HCT116 (cell line): ENCODE data around the gene CHAD. TPM values are rescaled to one million over a fixed set of nuclear protein-coding genes. Genes with fewer than 3 reads are reported as not detected.

Experiments used
- ATAC-seq: fragments of 200-7000 bp; cut with Tn5 transposase; 2 replicates; pipeline ENCODE4 v1.9.1; 2020; ENCODE audit warnings: mild to moderate bottlenecking, moderate library complexity
- BruUV-seq: library from RNA; stranded (reverse); fragments of 400-500 nt; replicated peaks from 2 replicates; lab custom pipeline; 2021; lab: Mats Ljungman, UMichigan
- CTCF ChIA-PET: fragments of 300-600 bp; sonication (Branson Sonifier 250); formaldehyde crosslinking; loops from one replicate; lab custom pipeline; 2021; ENCODE audit warnings: antibody characterized with exemption; lab: Charles Lee
- POLR2A ChIA-PET: fragments of 300-600, 350-600 bp; sonication (Branson Sonifier 250); formaldehyde crosslinking; loops from one replicate; lab custom pipeline; 2021; ENCODE audit warnings: antibody characterized with exemption; lab: Charles Lee
- RAD21 ChIA-PET, 2 experiments: fragments of 300-600 bp; sonication (Branson Sonifier 250); formaldehyde crosslinking; loops; one replicate each; lab custom pipeline; 2023; ENCODE audit warnings: low total read pairs in 2 of 2; ENCODE audit not compliant: uncharacterized antibody in 2 of 2, unreplicated experiment in 2 of 2, low non-redundant PET in 1 of 2; lab: Charles Lee
- DNase-seq: peaks from one replicate; pipeline ENCODE4 v3.0.0-alpha.2; 2010; ENCODE audit warnings: low read depth, low spot score
- H2AFZ ChIP-seq: fragments of 200-600 bp; shearing (Covaris generic), sonication (generic); 2 replicates; pipeline ENCODE4 v1.6.1; 2017; ENCODE audit warnings: low read depth, mixed run types, mixed read lengths, antibody characterized with exemption, low read length; ENCODE audit not compliant: poor library complexity, severe bottlenecking
- H3K27ac ChIP-seq: 2 replicates; pipeline ENCODE4 v1.5.1; 2012; ENCODE audit warnings: low read depth, low read length
- H3K27me3 ChIP-seq: fragments of 200-600 bp; sonication (generic); 2 replicates; pipeline ENCODE4 v1.6.1; 2016; ENCODE audit warnings: mixed run types, low read length, mixed read lengths; ENCODE audit not compliant: insufficient read depth
- H3K36me3 ChIP-seq, 2 experiments: fragments of 200-500 bp in 1 of 2; fragments of 200-600 bp in 1 of 2; sonication (Bioruptor generic) in 1 of 2; sonication (generic) in 1 of 2; 2 replicates each; pipeline versions ENCODE4 v1.5.1 to v1.6.1; 2014 to 2016; ENCODE audit warnings: low read length in 2 of 2, inconsistent platforms in 1 of 2, mixed read lengths in 1 of 2, mixed run types in 1 of 2; ENCODE audit not compliant: insufficient read depth in 2 of 2, control insufficient read depth in 1 of 2
- H3K4me1 ChIP-seq, 2 experiments: fragments of 200-600 bp in 1 of 2; sonication (generic) in 1 of 2; 2 replicates each; pipeline versions ENCODE4 v1.5.1 to v1.6.1; 2012 to 2017; ENCODE audit warnings: low read length in 2 of 2, inconsistent platforms in 1 of 2, mild to moderate bottlenecking in 1 of 2, mixed read lengths in 1 of 2, mixed run types in 1 of 2, moderate library complexity in 1 of 2; ENCODE audit not compliant: insufficient read depth in 2 of 2, control insufficient read depth in 1 of 2
- H3K4me2 ChIP-seq: fragments of 200-600 bp; sonication (generic); 2 replicates; pipeline ENCODE4 v1.6.1; 2017; ENCODE audit warnings: mixed run types, low read length, mixed read lengths
- H3K4me3 ChIP-seq, 2 experiments: fragments of 200-600 bp in 1 of 2; sonication (generic) in 1 of 2; replicated peaks in 1 of 2; 2 replicates each; pipeline ENCODE4 v1.5.1; 2011 to 2016; ENCODE audit warnings: low read length in 2 of 2, control low read depth in 1 of 2, low read depth in 1 of 2, mild to moderate bottlenecking in 1 of 2, mixed read lengths in 1 of 2, mixed run types in 1 of 2
- H3K79me2 ChIP-seq: fragments of 200-600 bp; sonication (generic); 2 replicates; pipeline ENCODE4 v1.6.1; 2017; ENCODE audit warnings: mild to moderate bottlenecking, mixed run types, low read length, moderate library complexity, mixed read lengths; ENCODE audit not compliant: insufficient read depth
- H3K9ac ChIP-seq: fragments of 200-600 bp; sonication (generic); 2 replicates; pipeline ENCODE4 v1.6.1; 2016; ENCODE audit warnings: low read length, mixed read lengths
- H3K9me2 ChIP-seq: fragments of 200-600 bp; sonication (generic), shearing (Covaris generic); 2 replicates; pipeline ENCODE4 v1.6.1; 2017; ENCODE audit warnings: mixed run types, mild to moderate bottlenecking, moderate library complexity; ENCODE audit not compliant: insufficient read depth
- H3K9me3 ChIP-seq, 2 experiments: fragments of 200-500 bp in 1 of 2; fragments of 200-600 bp in 1 of 2; sonication (Bioruptor generic) in 1 of 2; sonication (generic) in 1 of 2; 2 replicates each; pipeline ENCODE4 v1.6.1; 2014 to 2017; ENCODE audit warnings: low read length in 2 of 2, mixed read lengths in 2 of 2, inconsistent platforms in 1 of 2, low read depth in 1 of 2, mild to moderate bottlenecking in 1 of 2, mixed run types in 1 of 2, moderate library complexity in 1 of 2; ENCODE audit not compliant: control insufficient read depth in 1 of 2, insufficient read depth in 1 of 2
- H4K20me1 ChIP-seq: fragments of 200-600 bp; sonication (generic), shearing (Covaris generic); 2 replicates; pipeline ENCODE4 v1.6.1; 2017; ENCODE audit warnings: mixed run types, mild to moderate bottlenecking, moderate library complexity; ENCODE audit not compliant: insufficient read depth
- ATF3 ChIP-seq: IDR thresholded peaks from 2 replicates; pipeline ENCODE4 v1.6.1; 2012
- CBX3 ChIP-seq: IDR thresholded peaks from 2 replicates; pipeline ENCODE4 v1.6.1; 2012; ENCODE audit warnings: low read depth
- CEBPB ChIP-seq: IDR thresholded peaks from 2 replicates; pipeline ENCODE4 v1.6.1; 2012; ENCODE audit warnings: low read depth
- CTCF ChIP-seq, 3 experiments: fragments of 200-600 bp in 1 of 3; sonication (generic) in 1 of 3; IDR thresholded peaks in 2 of 3; conservative IDR thresholded peaks in 1 of 3; 2 replicates each; pipeline ENCODE4 v1.5.1; 2012 to 2017; ENCODE audit warnings: low read depth in 2 of 3, low read length in 2 of 3, antibody characterized with exemption in 1 of 3, borderline replicate concordance in 1 of 3, control low read depth in 1 of 3, mild to moderate bottlenecking in 1 of 3, mixed read lengths in 1 of 3, mixed run types in 1 of 3, moderate library complexity in 1 of 3; ENCODE audit not compliant: insufficient read depth in 1 of 3
- EZH2 ChIP-seq: fragments of 200-600 bp; sonication (generic); IDR thresholded peaks from 2 replicates; pipeline ENCODE4 v1.6.1; 2017; ENCODE audit warnings: antibody characterized with exemption, mixed run types
- EZH2phosphoT487 ChIP-seq: fragments of 200-600 bp; IDR thresholded peaks from 2 replicates; pipeline ENCODE4 v1.6.1; 2018; ENCODE audit warnings: antibody characterized with exemption, borderline replicate concordance
- FOSL1 ChIP-seq: IDR thresholded peaks from 2 replicates; pipeline ENCODE4 v1.6.1; 2012; ENCODE audit warnings: low read depth
- MAX ChIP-seq: IDR thresholded peaks from 2 replicates; pipeline ENCODE4 v1.6.1; 2012
- POLR2A ChIP-seq: IDR thresholded peaks from 2 replicates; pipeline ENCODE4 v1.7.0; 2011; ENCODE audit warnings: borderline replicate concordance; ENCODE audit not compliant: insufficient read depth, insufficient read length; ENCODE audit errors: extremely low read depth
- POLR2AphosphoS5 ChIP-seq: IDR thresholded peaks from 2 replicates; pipeline ENCODE4 v1.6.1; 2011; ENCODE audit warnings: mild to moderate bottlenecking, low read depth, low read length, moderate library complexity
- RAD21 ChIP-seq: IDR thresholded peaks from 2 replicates; pipeline ENCODE4 v1.6.1; 2012; ENCODE audit warnings: low read depth, mild to moderate bottlenecking
- SIN3A ChIP-seq: IDR thresholded peaks from 2 replicates; pipeline ENCODE4 v1.6.1; 2012; ENCODE audit warnings: low read depth
- SP1 ChIP-seq: IDR thresholded peaks from 2 replicates; pipeline ENCODE4 v1.6.1; 2012; ENCODE audit warnings: low read depth
- SRF ChIP-seq: IDR thresholded peaks from 2 replicates; pipeline ENCODE4 v1.6.1; 2012; ENCODE audit warnings: low read depth
- TCF7L2 ChIP-seq: IDR thresholded peaks from 2 replicates; pipeline ENCODE4 v1.7.0; 2011; ENCODE audit warnings: borderline replicate concordance, inconsistent platforms; ENCODE audit not compliant: insufficient read depth, insufficient read length; ENCODE audit errors: extremely low read depth
- YY1 ChIP-seq: IDR thresholded peaks from 2 replicates; pipeline ENCODE4 v1.6.1; 2011; ENCODE audit warnings: low read length, low read depth, moderate library complexity, mild to moderate bottlenecking; ENCODE audit not compliant: insufficient replicate concordance; ENCODE audit errors: extremely low read depth
- ZBTB33 ChIP-seq: IDR thresholded peaks from 2 replicates; pipeline ENCODE4 v1.6.1; 2011; ENCODE audit warnings: mild to moderate bottlenecking, low read length, moderate library complexity; ENCODE audit not compliant: insufficient replicate concordance; ENCODE audit errors: extremely low read depth
- ZFX ChIP-seq: fragments of 450-650 bp; IDR thresholded peaks from 2 replicates; pipeline ENCODE4 v1.6.1; 2017
- intact Hi-C: fragments of 100-400 bp; cut with micrococcal nuclease; formaldehyde crosslinking; loops from 2 replicates; pipeline ENCODE4 v1.10.0; 2022
- total RNA-seq: library from RNA; stranded (reverse); gene quantifications from one replicate; pipeline ENCODE4 v1.2.1, GENCODE V29; 2021; ENCODE audit not compliant: unreplicated experiment

Gene CHAD
- total RNA-seq, 1 experiment from 2014 or later = not detected

- BruUV-seq = no TSS peak
- ChIA-PET RAD21 (no interaction called here), POLR2A (interaction anchor here (1.5 kb wide), 1 partner anchor 361 kb away, joined by 3 read pairs; the partner anchor contains the start of gene TOB1), CTCF (interaction anchor here (2.5 kb wide), 1 partner anchor 26 kb away, joined by 8 read pairs; the partner anchor contains the start of gene RSAD1)
- no peaks in the 10 kb centered on the region for H3K36me3 ChIP-seq
- H4K20me1 ChIP-seq = no peaks in the 10 kb centered on the region
- TF ChIP-seq CTCF (IDR thresholded peaks at IDR 0.05 in 2 of 3, conservative IDR thresholded peaks at IDR 0.05 in 1 of 3; ENCODE audit: borderline replicate concordance in 1 of 3, insufficient read depth in 1 of 3, low read depth in 2 of 3, low read length in 2 of 3) (no peak), CBX3 (no peak), FOSL1 (no peak), YY1 (no peak), ZFX (no peak), EZH2phosphoT487 (no peak), CEBPB (no peak), TCF7L2 (no peak), SIN3A (no peak), EZH2 (no peak), ZBTB33 (no peak), ATF3 (no peak), RAD21 (no peak), SRF (no peak), POLR2AphosphoS5 (no peak), POLR2A (no peak), SP1 (no peak), MAX (no peak)
- intact Hi-C loops = no loop called here
- no peaks in the 10 kb centered on the region for H3K9me3 ChIP-seq
- H3K9ac ChIP-seq = no peak overlapping the region
- no peaks in the 10 kb centered on the region for H3K27me3 ChIP-seq
- ATAC-seq (no peak), DNase-seq (no peak)
- H3K27ac ChIP-seq = no peak overlapping the region
- H3K4me3 ChIP-seq = no peak overlapping the region
- no peaks in the 10 kb centered on the region for H3K9me2 ChIP-seq
- H3K4me1 ChIP-seq = peaks cover 0 to 2% of the 10 kb centered on the region in 2 experiments; a peak in 1 of 4 replicates
- no peak overlapping the region for H3K4me2 ChIP-seq
- no peaks in the 10 kb centered on the region for H3K79me2 ChIP-seq
- no peak overlapping the region for H2AFZ ChIP-seq
Observed at GRCh38 chr17:50505591-50506130, 37.0 kb upstream of the CHAD start.
